GM12892 (cell line): ENCODE measurements around the gene USP48.

Experiments
- DNase-seq: peaks from one replicate; pipeline ENCODE4 v3.0.0; 2011; ENCODE audit not compliant: insufficient read length
- FAIRE-seq: peaks from 2 replicates; lab custom pipeline; 2011; peaks lifted over from hg19 to GRCh38; lab: Jason Lieb, UNC
- POLR2A ChIP-seq: IDR thresholded peaks from 2 replicates; pipeline ENCODE4 v1.6.1; 2011; ENCODE audit warnings: low read depth, low read length, control low read depth
- POLR2AphosphoS5 ChIP-seq: IDR thresholded peaks from 2 replicates; pipeline ENCODE4 v1.6.1; 2011; ENCODE audit warnings: low read depth, low read length, control low read depth
- TAF1 ChIP-seq: IDR thresholded peaks from 2 replicates; pipeline ENCODE4 v1.6.1; 2011; ENCODE audit warnings: low read depth, mild to moderate bottlenecking, control low read depth, low read length, borderline replicate concordance

Gene USP48

GRCh38 chr1:21724570-21724969 is 58.4 kb downstream of the USP48 start:
- FAIRE-seq (no peak), DNase-seq (no peak)
- TF ChIP-seq POLR2AphosphoS5 (no peak), TAF1 (no peak), POLR2A (no peak)

GRCh38 chr1:21724098-21724497 is 58.9 kb downstream of the USP48 start:
- TF ChIP-seq POLR2AphosphoS5 = no peak
- no peak for TF ChIP-seq TAF1
- TF ChIP-seq POLR2A = no peak
- DNase-seq (no peak), FAIRE-seq (no peak)

- FAIRE-seq (no peak), DNase-seq (no peak)
- TF ChIP-seq POLR2A (no peak), POLR2AphosphoS5 (no peak), TAF1 (no peak)
Measured at GRCh38 chr1:21721295-21721985, 61.5 kb downstream of the USP48 start.

- DNase-seq (no peak), FAIRE-seq (no peak)
- TF ChIP-seq TAF1 (no peak), POLR2A (no peak), POLR2AphosphoS5 (no peak)
Measured at GRCh38 chr1:21716169-21716568, 66.8 kb downstream of the USP48 start.

GRCh38 chr1:21707891-21708290 is 75.1 kb downstream of the USP48 start:
- DNase-seq (no peak), FAIRE-seq (no peak)
- no peak for TF ChIP-seq POLR2AphosphoS5
- TF ChIP-seq POLR2A = no peak

GRCh38 chr1:21707086-21707840 is 75.7 kb downstream of the USP48 start:
- TF ChIP-seq POLR2A = no peak
- FAIRE-seq = no peak
- no peak for DNase-seq

GRCh38 chr1:21706151-21706835 is 76.7 kb downstream of the USP48 start:
- FAIRE-seq (no peak), DNase-seq (no peak)
- TF ChIP-seq POLR2AphosphoS5 (no peak), TAF1 (no peak), POLR2A (no peak)

- no peak for FAIRE-seq
- DNase-seq = no peak
Measured at GRCh38 chr1:21705303-21705980, 77.5 kb downstream of the USP48 start.

GRCh38 chr1:21704145-21704544 is 78.8 kb downstream of the USP48 start:
- TF ChIP-seq TAF1 (no peak), POLR2A (no peak), POLR2AphosphoS5 (no peak)
- FAIRE-seq = no peak
- no peak for DNase-seq

More at GRCh38 chr1:21705303-21705980, 77.5 kb downstream of the USP48 start:
- TF ChIP-seq POLR2AphosphoS5 (no peak), TAF1 (no peak), POLR2A (no peak)

GRCh38 chr1:21703318-21703963 is 79.5 kb downstream of the USP48 start:
- FAIRE-seq = no peak
- no peak for TF ChIP-seq POLR2A
- no peak for DNase-seq

- FAIRE-seq = no peak
- TF ChIP-seq POLR2A (no peak), TAF1 (no peak), POLR2AphosphoS5 (no peak)
- DNase-seq = no peak
Measured at GRCh38 chr1:21702780-21703179, 80.2 kb downstream of the USP48 start.

GRCh38 chr1:21701401-21701800 is 81.5 kb downstream of the USP48 start:
- TF ChIP-seq POLR2AphosphoS5 (no peak), TAF1 (no peak), POLR2A (no peak)
- no peak for DNase-seq
- FAIRE-seq = no peak
